ENCODE measurements around the gene ERI3. TPM values are rescaled to one million over a fixed set of nuclear protein-coding genes. Genes with fewer than 3 reads are reported as not detected.
A peak's percentile ranks its signal among the peaks of the same experiment; 100 is the strongest.

The ERI3 gene
- total and polyA plus RNA-seq, 2 donors from 2014 or later = 60.4 to 126 TPM

GRCh38 chr1:44290250-44291094 lies 64.6 kb downstream of the ERI3 start:
- Histone ChIP-seq H3K27ac (ENCODE audit: low read depth in 2 of 2, low read length in 2 of 2) (no peak overlapping the region), H3K9me3 (ENCODE audit: control insufficient read depth in 2 of 3, insufficient read depth in 1 of 3, low read length in 3 of 3) (no peaks in the 10 kb centered on the region), H3K4me1 (ENCODE audit: control insufficient read depth in 2 of 3, insufficient read depth in 2 of 3, low read depth in 1 of 3, low read length in 3 of 3) (peaks cover 0 to 10% (median 5%) of the 10 kb centered on the region in 3 donors), H3K9ac (ENCODE audit: low read length in 3 of 3) (no peak overlapping the region), H3K27me3 (ENCODE audit: control insufficient read depth, insufficient read depth, low read length) (no peaks in the 10 kb centered on the region), H3K36me3 (ENCODE audit: control insufficient read depth in 2 of 3, insufficient read depth in 3 of 3, low read length in 3 of 3) (peaks cover 0 to 17% (median 8%) of the 10 kb centered on the region in 3 donors), H3K4me3 (ENCODE audit: low read length in 3 of 3) (no peak overlapping the region)
- TF ChIP-seq CTCF (IDR thresholded peaks at IDR 0.05; ENCODE audit: borderline replicate concordance, extremely low read depth, insufficient read depth) = no peak
- no peak for FAIRE-seq
- DNase-seq = peak in 3 of 5 donors; percentile 60 to 79 (median 77)
- intact Hi-C loops (cut with DNase I) = no loop called here

- peak in 2 of 5 donors; percentile 15 to 42 for DNase-seq
- no peaks in the 10 kb centered on the region for H3K9me3 ChIP-seq (ENCODE audit: control insufficient read depth in 2 of 3, insufficient read depth in 1 of 3, low read length in 3 of 3)
- FAIRE-seq = no peak
- no peaks in the 10 kb centered on the region for H3K27me3 ChIP-seq (ENCODE audit: control insufficient read depth, insufficient read depth, low read length)
- H3K36me3 ChIP-seq (ENCODE audit: control insufficient read depth in 2 of 3, insufficient read depth in 3 of 3, low read length in 3 of 3) = peaks cover 0 to 14% (median 8%) of the 10 kb centered on the region in 3 donors
- no peak for TF ChIP-seq CTCF (IDR thresholded peaks at IDR 0.05; ENCODE audit: borderline replicate concordance, extremely low read depth, insufficient read depth)
- intact Hi-C loops (cut with DNase I) = no loop called here
- H3K4me1 ChIP-seq (ENCODE audit: control insufficient read depth in 2 of 3, insufficient read depth in 2 of 3, low read depth in 1 of 3, low read length in 3 of 3) = peaks cover 0 to 10% (median 5%) of the 10 kb centered on the region in 3 donors
- no peak overlapping the region for H3K9ac ChIP-seq (ENCODE audit: low read length in 3 of 3)
- no peak overlapping the region for H3K27ac ChIP-seq (ENCODE audit: low read depth in 2 of 2, low read length in 2 of 2)
- no peak overlapping the region for H3K4me3 ChIP-seq (ENCODE audit: low read length in 3 of 3)
Observed at GRCh38 chr1:44289530-44289929, 65.5 kb downstream of the ERI3 start.

GRCh38 chr1:44288883-44289282 lies 66.2 kb downstream of the ERI3 start:
- Histone ChIP-seq H3K4me3 (ENCODE audit: low read length in 3 of 3) (no peak overlapping the region), H3K27ac (ENCODE audit: low read depth in 2 of 2, low read length in 2 of 2) (no peak overlapping the region), H3K27me3 (ENCODE audit: control insufficient read depth, insufficient read depth, low read length) (no peaks in the 10 kb centered on the region), H3K36me3 (ENCODE audit: control insufficient read depth in 2 of 3, insufficient read depth in 3 of 3, low read length in 3 of 3) (peaks cover 0 to 14% (median 8%) of the 10 kb centered on the region in 3 donors), H3K4me1 (ENCODE audit: control insufficient read depth in 2 of 3, insufficient read depth in 2 of 3, low read depth in 1 of 3, low read length in 3 of 3) (peaks cover 0 to 7% (median 4%) of the 10 kb centered on the region in 3 donors), H3K9me3 (ENCODE audit: control insufficient read depth in 2 of 3, insufficient read depth in 1 of 3, low read length in 3 of 3) (no peaks in the 10 kb centered on the region), H3K9ac (ENCODE audit: low read length in 3 of 3) (no peak overlapping the region)
- TF ChIP-seq CTCF (IDR thresholded peaks at IDR 0.05; ENCODE audit: borderline replicate concordance, extremely low read depth, insufficient read depth) = no peak
- intact Hi-C loops (cut with DNase I) = no loop called here
- peak in 2 of 5 donors; percentile 25 to 35 for DNase-seq
- no peak for FAIRE-seq

All from kidney (tissue), 14 donors.